H9 (cell line): ENCODE results near the gene FGFBP2. TPM values are rescaled to one million over a fixed set of nuclear protein-coding genes. Genes with fewer than 3 reads are reported as not detected.

Experiments
- DNase-seq: peaks from one replicate; pipeline ENCODE4 v3.0.0-alpha.2; 2017
- H2AFZ ChIP-seq: one replicate; pipeline ENCODE4 v1.6.1; 2013; ENCODE audit warnings: mild to moderate bottlenecking, low read length, control low read depth, moderate library complexity
- H2AK5ac ChIP-seq: 2 replicates; pipeline ENCODE4 v1.6.1; 2013; ENCODE audit warnings: low read length, control low read depth, mixed read lengths; ENCODE audit not compliant: insufficient read length
- H2BK120ac ChIP-seq: one replicate; pipeline ENCODE4 v1.6.1; 2013; ENCODE audit warnings: low read depth, mild to moderate bottlenecking, low read length, control low read depth, inconsistent platforms; ENCODE audit not compliant: poor library complexity, severe bottlenecking
- H2BK12ac ChIP-seq: 2 replicates; pipeline ENCODE4 v1.6.1; 2013; ENCODE audit warnings: low read length, control low read depth, mixed read lengths, low read depth; ENCODE audit not compliant: insufficient read length
- H2BK15ac ChIP-seq: 2 replicates; pipeline ENCODE4 v1.6.1; 2013; ENCODE audit warnings: low read depth, low read length, control low read depth
- H2BK20ac ChIP-seq: one replicate; pipeline ENCODE4 v1.6.1; 2013; ENCODE audit warnings: low read depth, mild to moderate bottlenecking, low read length, control low read depth, inconsistent platforms; ENCODE audit not compliant: poor library complexity, severe bottlenecking
- H2BK5ac ChIP-seq: 2 replicates; pipeline ENCODE4 v1.6.1; 2013; ENCODE audit warnings: low read length, control low read depth, mixed read lengths; ENCODE audit not compliant: insufficient read length
- H3K14ac ChIP-seq: 2 replicates; pipeline ENCODE4 v1.6.1; 2013; ENCODE audit warnings: low read length, control low read depth; ENCODE audit not compliant: insufficient read depth
- H3K18ac ChIP-seq: 2 replicates; pipeline ENCODE4 v1.6.1; 2013; ENCODE audit warnings: low read depth, mild to moderate bottlenecking, mixed read lengths, low read length, control low read depth; ENCODE audit not compliant: insufficient read length
- H3K23ac ChIP-seq: 2 replicates; pipeline ENCODE4 v1.6.1; 2013; ENCODE audit warnings: low read length, control low read depth, mixed read lengths, low read depth; ENCODE audit not compliant: insufficient read length
- H3K23me2 ChIP-seq: 2 replicates; pipeline ENCODE4 v1.6.1; 2013; ENCODE audit warnings: low read depth, mild to moderate bottlenecking, mixed read lengths, low read length, control low read depth; ENCODE audit not compliant: insufficient read length, poor library complexity, severe bottlenecking
- H3K27ac ChIP-seq: 2 replicates; pipeline ENCODE4 v1.5.1; 2013; ENCODE audit warnings: low read length, control low read depth, mixed read lengths, low read depth; ENCODE audit not compliant: insufficient read length
- H3K27me3 ChIP-seq: 2 replicates; pipeline ENCODE4 v1.6.1; 2013; ENCODE audit warnings: low read length, control low read depth, inconsistent platforms; ENCODE audit not compliant: insufficient read depth
- H3K4ac ChIP-seq: 2 replicates; pipeline ENCODE4 v1.6.1; 2013; ENCODE audit warnings: low read depth, mild to moderate bottlenecking, control low read depth, inconsistent platforms, low read length, moderate library complexity
- H3K4me1 ChIP-seq: 2 replicates; pipeline ENCODE4 v1.6.1; 2013; ENCODE audit warnings: low read length, control low read depth, inconsistent platforms; ENCODE audit not compliant: insufficient read depth
- H3K4me2 ChIP-seq: 2 replicates; pipeline ENCODE4 v1.6.1; 2013; ENCODE audit warnings: low read length, control low read depth, mixed read lengths; ENCODE audit not compliant: insufficient read length, insufficient read depth
- H3K56ac ChIP-seq: 2 replicates; pipeline ENCODE4 v1.6.1; 2013; ENCODE audit warnings: low read depth, mild to moderate bottlenecking, mixed read lengths, low read length, control low read depth; ENCODE audit not compliant: insufficient read length
- H3K79me1 ChIP-seq: 2 replicates; pipeline ENCODE4 v1.6.1; 2013; ENCODE audit warnings: low read depth, mild to moderate bottlenecking, moderate library complexity, low read length, control low read depth, inconsistent platforms; ENCODE audit not compliant: insufficient read depth, poor library complexity, severe bottlenecking
- H3K79me2 ChIP-seq: 2 replicates; pipeline ENCODE4 v1.6.1; 2013; ENCODE audit warnings: low read length, control low read depth, inconsistent platforms; ENCODE audit not compliant: insufficient read depth
- H3K9ac ChIP-seq: 2 replicates; pipeline ENCODE4 v1.6.1; 2013; ENCODE audit warnings: low read length, control low read depth, mixed read lengths; ENCODE audit not compliant: insufficient read length; ENCODE audit errors: extremely low read depth
- H3K9me3 ChIP-seq: one replicate; pipeline ENCODE4 v1.6.1; 2013; ENCODE audit warnings: low read depth, low read length, inconsistent platforms; ENCODE audit not compliant: control insufficient read depth
- H3T11ph ChIP-seq: one replicate; pipeline ENCODE4 v1.6.1; 2013; ENCODE audit warnings: mild to moderate bottlenecking, low read length, control low read depth, inconsistent platforms
- H4K20me1 ChIP-seq: one replicate; pipeline ENCODE4 v1.6.1; 2013; ENCODE audit not compliant: control insufficient read depth, insufficient read length, insufficient read depth
- H4K5ac ChIP-seq: 2 replicates; pipeline ENCODE4 v1.6.1; 2013; ENCODE audit warnings: low read depth, mild to moderate bottlenecking, mixed read lengths, low read length, control low read depth; ENCODE audit not compliant: insufficient read length
- H4K8ac ChIP-seq: replicated peaks from 2 replicates; pipeline ENCODE4 v1.6.1; 2013; ENCODE audit warnings: low read length, control low read depth, mixed read lengths, low read depth; ENCODE audit not compliant: insufficient read length
- H4K91ac ChIP-seq: 2 replicates; pipeline ENCODE4 v1.6.1; 2013; ENCODE audit warnings: low read depth, mild to moderate bottlenecking, moderate library complexity, mixed read lengths, low read length, control low read depth; ENCODE audit not compliant: insufficient read length
- H3K27ac Mint-ChIP-seq, 3 experiments: 2 replicates in 2 of 3; 3 replicates in 1 of 3; pipeline ENCODE4 v1.8.0; 2020 to 2021; ENCODE audit warnings: mixed read lengths in 3 of 3, mild to moderate bottlenecking in 1 of 3, moderate library complexity in 1 of 3
- H3K27me3 Mint-ChIP-seq: 2 replicates; pipeline ENCODE4 v1.8.0; 2021; ENCODE audit warnings: low read depth, mild to moderate bottlenecking, moderate library complexity, mixed read lengths
- H3K36me3 Mint-ChIP-seq, 3 experiments: 2 replicates in 2 of 3; 3 replicates in 1 of 3; pipeline ENCODE4 v1.8.0; 2020 to 2021; ENCODE audit warnings: low read depth in 3 of 3, mixed read lengths in 3 of 3; ENCODE audit not compliant: insufficient read depth in 1 of 3
- H3K4me1 Mint-ChIP-seq, 2 experiments: 2 replicates each; pipeline ENCODE4 v1.8.0; 2020; ENCODE audit warnings: mixed read lengths in 2 of 2
- H3K4me3 Mint-ChIP-seq, 2 experiments: 2 replicates in 1 of 2; 3 replicates in 1 of 2; pipeline ENCODE4 v1.8.0; 2020 to 2021; ENCODE audit warnings: mild to moderate bottlenecking in 2 of 2, mixed read lengths in 2 of 2, moderate library complexity in 1 of 2
- H3K9me3 Mint-ChIP-seq, 2 experiments: 2 replicates in 1 of 2; 3 replicates in 1 of 2; pipeline ENCODE4 v1.8.0; 2020; ENCODE audit warnings: mild to moderate bottlenecking in 2 of 2, mixed read lengths in 2 of 2, moderate library complexity in 1 of 2
- CTCF ChIP-seq: fragments of 200-600 bp; sonication (generic); conservative IDR thresholded peaks from 3 replicates; pipeline ENCODE4 v1.8.0; 2021; ENCODE audit warnings: antibody characterized with exemption, mild to moderate bottlenecking
- WGBS: extraction: QIAGEN DNeasy Blood & Tissue Kit; methylation state at CpG from one replicate; pipeline ENCODE4 v1.1.7; 2013; ENCODE audit warnings: missing lambda C conversion rate, low lambda C conversion rate, mixed read lengths; ENCODE audit not compliant: insufficient read length; ENCODE audit errors: extremely low coverage; 5-methylcytosine and 5-hydroxymethylcytosine counted together
- total RNA-seq: library from RNA; stranded (reverse); gene quantifications from 2 replicates; pipeline ENCODE4 v1.2.1, GENCODE V29; 2021

The FGFBP2 gene
- total RNA-seq, 1 experiment from 2014 or later = not detected

- Histone ChIP-seq H3K14ac (peak overlapping the region; percentile 31; the same call in 1 of the 2 replicates), H3K23me2 (no peaks in the 10 kb centered on the region), H4K8ac (no peak overlapping the region), H2BK5ac (no peak overlapping the region), H3T11ph (no peak overlapping the region), H3K4ac (no peak overlapping the region), H4K5ac (no peak overlapping the region), H3K4me1 (no peaks in the 10 kb centered on the region), H3K27ac (no peak overlapping the region), H2AFZ (no peak overlapping the region), H3K79me1 (no peaks in the 10 kb centered on the region), H3K79me2 (no peaks in the 10 kb centered on the region), H3K27me3 (no peaks in the 10 kb centered on the region), H2BK12ac (no peak overlapping the region), H2AK5ac (no peak overlapping the region), H4K20me1 (no peaks in the 10 kb centered on the region), H3K9ac (no peak overlapping the region), H2BK20ac (no peak overlapping the region), H3K23ac (no peak overlapping the region), H2BK15ac (0 out of 2 replicates have a peak overlapping the region, but pooled peaks have one; percentile 90), H3K9me3 (no peaks in the 10 kb centered on the region), H3K18ac (no peak overlapping the region), H3K4me2 (no peak overlapping the region), H4K91ac (no peak overlapping the region), H3K56ac (no peak overlapping the region), H2BK120ac (no peak overlapping the region)
- Mint-ChIP-seq H3K36me3 (no peaks in the 10 kb centered on the region), H3K9me3 (no peaks in the 10 kb centered on the region), H3K4me3 (no peak overlapping the region), H3K27ac (no peak overlapping the region), H3K27me3 (peaks cover 1% of the 10 kb centered on the region), H3K4me1 (no peaks in the 10 kb centered on the region)
- DNase-seq = no peak
- TF ChIP-seq CTCF = no peak
- no CpG with 5 or more reads among the region's 7 CpGs for WGBS
Measured at GRCh38 chr4:15930314-15930713, 32.7 kb downstream of the FGFBP2 start.
